HG02852 (cell line): ENCODE data around the gene CELF4.
A peak's percentile ranks its signal among the peaks of the same experiment; 100 is the strongest.

ENCODE experiments used
- ATAC-seq: cut with Tn5 transposase; IDR thresholded peaks from one replicate; pipeline ENCODE4 v1.9.1; 2021; ENCODE audit warnings: mild to moderate bottlenecking, moderate library complexity; ENCODE audit not compliant: unreplicated experiment

CELF4 gene

DNA sequence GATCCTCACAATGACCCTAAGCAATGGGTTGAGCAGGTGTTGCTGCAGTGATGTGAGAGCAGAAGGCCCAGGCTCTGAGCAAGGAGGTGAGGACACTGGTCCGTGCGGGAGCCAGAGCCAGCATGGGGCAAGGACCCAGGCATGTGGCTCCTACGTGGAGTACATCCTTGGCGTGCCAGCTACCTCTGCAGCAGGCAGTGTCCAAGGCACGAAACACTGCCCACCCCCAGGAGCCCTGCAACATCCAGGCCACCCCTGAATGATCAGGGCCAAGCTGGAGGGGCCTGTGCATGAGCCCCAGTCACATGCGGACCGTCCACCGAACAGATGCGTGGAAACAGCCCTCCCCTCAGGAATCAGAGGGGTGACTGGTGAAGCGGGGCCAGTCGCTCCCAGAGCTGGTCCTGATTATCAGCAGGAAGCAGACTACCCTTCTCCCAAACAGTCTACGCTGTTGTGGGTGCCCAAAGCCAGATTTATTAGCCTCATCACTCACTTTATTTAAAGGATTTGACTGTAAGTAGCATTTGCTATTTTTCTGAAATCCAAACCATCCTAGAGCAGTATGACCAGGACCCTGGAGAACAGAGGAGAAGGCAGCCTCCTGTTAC lies 16.8 kb downstream of the CELF4 start:
- ATAC-seq, result no peak

DNA sequence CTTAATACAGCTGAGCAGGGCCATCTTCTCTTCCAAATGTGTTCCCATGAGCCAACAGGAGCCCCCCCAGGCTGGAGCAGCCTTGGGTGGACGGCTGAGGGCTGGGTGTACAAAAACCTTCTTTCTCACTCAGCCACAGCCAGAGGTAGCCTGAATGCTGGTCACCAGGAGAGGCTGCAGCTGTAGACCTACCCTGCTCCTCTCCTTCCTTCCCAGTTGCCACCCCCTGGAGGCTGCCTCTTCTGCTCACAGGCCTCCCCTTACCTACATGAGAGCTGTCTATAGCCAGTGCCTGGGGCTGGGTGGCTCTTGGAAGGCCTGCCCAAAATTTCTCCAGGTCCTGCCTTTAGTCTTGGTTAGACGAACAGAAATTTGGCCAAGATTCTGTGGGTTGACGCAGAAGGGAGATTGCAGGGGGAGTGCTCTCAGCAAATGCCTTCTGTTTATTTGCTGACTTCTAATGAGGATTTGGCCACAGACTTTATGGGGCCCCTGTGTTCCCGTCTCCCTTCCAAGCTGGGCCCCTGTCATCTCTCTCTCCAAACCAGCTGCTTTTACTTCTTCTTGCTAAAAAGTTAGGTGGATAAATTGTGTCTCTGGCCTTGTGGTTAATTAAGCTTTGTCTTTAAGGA lies 18.3 kb downstream of the CELF4 start:
- no peak for ATAC-seq

DNA sequence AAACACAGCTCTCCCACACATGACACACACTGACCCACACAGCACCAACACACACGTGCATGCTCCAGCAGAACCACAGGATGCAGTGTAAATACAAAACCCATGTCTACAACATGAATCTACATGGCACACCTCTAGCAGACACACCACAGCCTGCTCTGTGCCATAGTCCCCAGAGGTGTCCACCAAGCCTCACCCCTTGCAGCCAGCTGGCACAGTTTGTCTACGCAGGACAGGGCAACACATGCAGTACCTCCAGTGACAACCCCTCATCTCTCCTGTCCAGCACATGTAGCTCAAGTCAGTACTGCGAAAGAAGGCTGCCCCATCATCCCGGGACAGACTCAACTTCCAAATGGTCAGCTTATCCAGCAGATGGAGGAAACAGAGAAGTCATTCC lies 18.9 kb downstream of the CELF4 start:
- no peak for ATAC-seq

DNA sequence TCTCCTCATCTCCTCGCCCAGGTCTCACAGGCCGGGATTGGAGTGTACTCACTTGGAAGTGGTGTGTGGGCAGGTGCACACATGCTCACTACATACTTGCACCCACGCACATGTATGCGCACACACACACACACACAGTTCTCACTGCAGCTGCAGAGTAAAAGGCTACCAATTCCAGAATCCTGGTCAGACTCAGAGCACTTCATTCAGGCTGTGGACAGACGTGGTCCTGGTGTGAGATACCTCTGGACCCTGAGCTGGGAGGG lies 19.4 kb downstream of the CELF4 start:
- no peak for ATAC-seq

DNA sequence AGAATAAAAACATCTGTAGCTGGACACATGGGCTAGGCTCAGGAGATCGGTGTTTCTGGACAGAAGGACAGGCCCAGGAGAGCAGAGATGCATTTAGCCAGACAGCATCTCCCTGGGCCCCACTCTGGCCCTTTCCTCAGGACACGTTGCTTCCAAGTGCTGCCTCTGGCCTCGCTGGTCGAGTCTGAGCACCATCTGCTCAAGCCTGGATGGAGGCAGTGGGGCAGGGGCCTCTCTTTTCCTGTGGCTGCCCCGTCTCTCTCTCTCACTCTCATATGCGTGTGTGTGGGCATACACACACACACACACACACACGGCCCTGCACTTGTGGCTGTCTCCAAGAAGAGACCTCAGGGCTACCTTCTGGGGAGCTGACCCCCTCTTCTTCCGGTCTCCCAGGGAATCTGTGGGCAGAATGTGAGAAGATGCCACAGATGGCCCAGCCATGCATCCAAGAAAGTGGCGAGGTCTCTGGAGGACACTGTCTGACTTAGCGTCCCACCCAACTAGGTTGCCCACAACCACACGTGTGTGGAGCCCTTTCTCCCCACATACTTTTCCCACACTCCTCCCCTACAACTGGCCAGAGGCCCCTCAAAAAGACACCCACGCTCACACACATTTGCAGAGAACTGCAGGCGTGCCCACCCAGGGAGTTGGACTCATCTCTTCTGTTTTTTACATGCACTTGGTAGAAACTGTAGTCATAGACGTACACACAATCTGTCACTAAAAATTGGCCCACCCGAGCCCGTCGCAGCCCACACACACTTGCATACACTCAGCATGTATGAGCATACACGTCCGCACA lies 19.9 kb downstream of the CELF4 start:
- ATAC-seq, result no peak

DNA sequence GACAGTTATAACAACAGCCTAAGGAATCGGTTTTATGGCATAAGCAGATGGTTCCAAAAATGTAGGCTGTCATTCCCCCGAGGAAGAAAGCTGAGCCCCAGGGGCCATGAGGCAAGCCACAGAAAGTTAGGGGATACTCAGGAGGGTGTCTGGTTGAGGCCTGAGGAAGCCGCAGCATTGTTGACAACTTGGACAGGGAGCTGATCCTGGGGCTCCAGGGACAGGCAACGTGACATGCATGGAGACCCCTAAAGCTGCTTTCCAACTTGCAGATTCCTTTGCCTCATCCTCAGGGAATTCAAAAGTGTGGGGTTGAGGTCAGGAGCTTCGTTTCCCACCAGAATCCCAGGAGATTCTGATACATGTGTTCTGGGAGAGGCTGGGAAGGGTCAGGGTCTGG lies 20.9 kb downstream of the CELF4 start:
- ATAC-seq, result no peak

DNA sequence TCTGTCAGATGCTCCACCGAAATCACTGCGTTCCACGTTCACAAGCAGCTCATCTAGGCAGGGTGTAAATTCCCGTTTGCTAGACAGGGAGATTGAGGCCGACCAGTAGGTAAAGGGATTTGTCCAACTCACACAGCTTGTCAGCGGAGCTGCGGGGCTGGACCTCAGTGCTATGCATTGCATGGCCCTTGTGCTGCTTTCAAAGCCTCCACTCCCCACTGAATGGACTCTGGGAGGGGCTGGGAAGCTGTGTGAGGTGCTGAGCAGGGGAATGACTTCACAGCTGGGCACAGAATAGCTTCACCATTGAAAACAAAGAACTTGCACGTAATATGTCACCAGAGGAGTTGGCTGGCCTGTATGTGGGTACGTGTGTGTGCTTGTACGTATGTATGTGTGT lies 21.4 kb downstream of the CELF4 start:
- ATAC-seq, result no peak

DNA sequence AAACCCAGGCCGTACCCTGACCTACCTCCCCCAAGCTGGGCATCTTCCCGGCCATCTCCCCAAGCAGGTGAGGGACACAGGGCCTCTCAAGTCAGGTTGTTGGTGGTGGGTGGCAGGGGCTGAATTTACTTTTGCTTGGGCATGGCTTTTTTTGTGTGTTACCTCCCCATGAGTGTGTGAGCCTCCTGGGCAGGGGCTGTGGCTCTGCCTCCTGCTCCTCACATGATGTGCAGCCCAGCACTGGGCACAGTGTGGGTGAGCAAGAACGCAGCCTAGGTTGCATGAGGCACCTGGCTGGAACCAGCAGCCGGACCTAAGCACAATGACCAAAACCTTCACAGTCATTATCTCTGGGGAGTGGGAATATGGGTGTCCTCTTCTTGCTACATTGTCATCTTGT lies 22.3 kb downstream of the CELF4 start:
- ATAC-seq, result no peak

DNA sequence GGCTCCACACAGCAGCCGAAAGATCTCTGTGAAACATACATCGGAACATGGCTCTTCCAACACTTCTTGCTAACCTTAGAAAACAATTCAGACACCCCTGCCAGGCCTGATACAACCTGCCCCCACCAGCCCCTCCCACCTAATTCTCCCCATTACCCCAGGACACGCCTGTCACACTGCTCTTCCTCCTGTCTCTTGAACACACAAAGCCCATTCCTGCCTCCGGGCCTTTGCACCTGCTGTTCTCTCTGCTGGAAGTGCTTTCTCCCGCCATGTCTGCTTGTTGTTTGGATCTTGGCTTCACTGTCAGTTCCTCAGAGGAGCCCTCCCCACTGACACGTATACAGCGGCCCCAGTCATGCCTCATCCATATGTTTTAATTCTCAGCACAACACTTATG lies 24.1 kb downstream of the CELF4 start:
- no peak for ATAC-seq

DNA sequence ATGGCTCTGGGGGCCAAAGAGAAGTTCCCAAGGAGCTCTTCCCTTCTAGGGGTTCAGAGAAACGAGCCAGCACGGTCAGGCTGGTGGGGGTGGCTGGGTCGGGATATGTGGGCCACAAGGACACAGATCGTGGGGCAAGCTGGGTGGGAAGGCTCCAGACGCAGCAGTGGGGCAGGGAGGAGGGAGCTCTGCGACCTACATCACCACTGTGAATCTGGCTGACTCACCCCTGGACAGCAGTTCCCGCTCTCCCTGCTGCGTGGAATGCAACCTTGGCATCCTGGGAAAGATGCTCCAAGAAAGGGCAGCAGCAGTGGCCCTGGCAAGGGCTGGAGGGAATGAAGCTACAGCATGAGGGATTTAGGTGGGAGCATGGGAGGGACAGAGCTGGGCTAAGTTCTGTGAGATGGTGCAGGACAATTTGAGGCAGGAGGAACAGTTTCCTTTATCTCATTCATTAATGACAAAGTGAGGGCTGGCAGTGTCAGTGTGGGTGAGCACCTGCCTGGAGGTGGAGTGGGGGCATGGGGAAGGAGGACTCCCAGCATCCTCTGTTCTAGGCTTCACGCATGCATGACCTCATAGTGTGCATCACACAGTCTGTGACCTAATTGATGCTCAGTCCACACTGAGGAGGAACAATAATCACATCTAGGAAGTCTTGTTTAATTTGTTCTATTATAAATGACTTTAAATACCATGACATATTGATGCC lies 25.0 kb downstream of the CELF4 start:
- no peak for ATAC-seq

DNA sequence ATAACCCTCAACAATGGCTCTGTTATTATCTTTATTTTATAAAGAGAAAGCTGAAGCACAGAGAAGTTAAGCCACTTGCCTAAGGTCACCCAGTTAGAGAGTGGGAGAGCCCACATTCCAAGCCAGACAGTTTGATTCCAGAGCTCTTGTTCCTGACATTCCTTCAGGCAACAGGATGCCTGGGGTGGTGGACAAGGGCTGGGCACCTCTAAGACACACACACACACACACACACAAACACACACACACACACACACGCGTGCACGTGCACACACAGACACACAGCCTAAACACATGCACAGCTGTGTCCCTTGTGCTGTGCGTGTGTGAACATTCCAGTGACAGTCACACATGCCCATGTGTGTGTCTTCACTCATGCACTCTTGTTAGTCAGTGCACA lies 26.4 kb downstream of the CELF4 start:
- no peak for ATAC-seq

DNA sequence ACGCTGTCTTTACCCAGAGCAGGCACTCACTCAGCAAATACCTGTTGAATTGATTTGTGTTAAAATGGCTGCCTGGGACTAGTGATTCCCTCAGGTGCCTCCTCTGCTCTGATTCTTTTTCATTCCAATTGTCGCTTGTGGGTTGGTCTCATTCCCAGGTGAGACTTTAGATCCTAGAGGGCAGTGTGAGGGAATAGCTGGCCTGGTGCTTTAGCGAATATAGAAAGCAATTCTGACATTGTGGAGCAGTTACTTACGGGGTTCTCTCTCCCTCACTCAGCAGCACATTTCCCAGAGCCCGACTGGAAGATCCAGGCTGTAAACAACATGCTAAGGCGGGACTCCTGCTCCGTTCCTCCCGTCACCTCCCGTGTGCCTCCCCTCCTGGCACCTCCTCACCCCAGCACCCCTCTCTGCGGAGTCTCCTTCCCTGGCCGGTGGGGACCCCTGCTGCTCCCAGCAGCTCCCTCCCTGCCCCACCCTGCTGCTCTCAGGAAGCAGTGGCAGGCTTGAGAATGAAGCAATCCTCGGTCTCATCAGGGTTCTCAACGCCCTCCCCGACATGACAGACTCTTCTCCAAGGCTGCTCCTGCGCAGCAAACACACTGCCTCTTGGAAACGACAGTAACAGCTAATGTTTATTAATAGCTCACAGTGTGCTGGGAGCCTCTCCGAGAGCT lies 26.9 kb downstream of the CELF4 start:
- ATAC-seq, result no peak

DNA sequence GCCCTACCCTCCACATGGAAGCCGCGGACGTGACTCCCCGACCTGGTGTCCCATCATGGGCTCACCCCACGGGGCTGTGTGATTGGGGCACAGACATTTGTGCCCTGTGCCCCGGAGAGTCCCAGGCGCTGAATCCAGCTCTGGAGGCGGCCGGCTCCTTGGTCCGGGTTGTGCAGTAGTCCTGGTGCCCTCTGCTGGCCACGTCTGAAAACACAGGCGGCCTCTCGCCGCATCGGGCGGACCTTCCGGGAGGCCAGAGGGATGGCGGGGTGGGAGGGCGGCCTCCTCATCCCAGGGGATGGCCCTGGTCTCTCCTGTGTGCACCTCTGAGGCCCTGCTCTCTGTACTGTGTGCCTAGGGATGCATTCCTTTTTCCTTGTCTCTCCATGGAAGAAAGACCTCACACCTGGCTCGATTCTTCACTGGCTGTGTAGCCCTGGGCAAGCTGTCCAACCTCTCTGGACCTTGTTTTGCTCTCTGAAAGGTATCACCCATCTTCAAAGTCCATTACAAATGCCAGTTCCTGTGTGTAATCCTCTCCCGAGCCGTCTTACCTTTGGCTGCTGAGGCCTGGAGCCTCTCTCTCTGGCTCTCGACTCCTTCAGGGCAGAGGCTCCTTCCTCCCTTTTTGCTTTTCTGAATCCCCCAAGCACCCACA lies 27.6 kb downstream of the CELF4 start:
- peak; percentile 76 for ATAC-seq

DNA sequence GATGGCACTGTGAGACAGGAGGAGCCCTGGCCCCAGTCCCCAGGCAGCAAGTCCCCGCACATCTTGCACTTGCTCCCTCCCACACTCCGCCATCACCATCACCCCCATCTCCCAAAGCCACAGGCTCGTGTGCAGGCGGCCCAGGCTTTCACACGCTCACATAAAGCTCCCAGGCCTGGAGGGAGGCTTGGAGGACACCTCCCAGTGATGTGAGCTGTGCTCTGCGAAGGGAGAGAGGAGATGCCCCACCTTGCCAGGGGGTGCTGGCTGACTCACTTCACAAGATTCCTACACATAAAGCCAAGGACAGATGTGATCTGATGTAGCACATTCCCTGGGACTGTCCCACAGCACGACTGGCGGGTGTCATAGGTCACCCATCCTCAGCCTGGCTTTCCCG lies 28.9 kb downstream of the CELF4 start:
- no peak for ATAC-seq

DNA sequence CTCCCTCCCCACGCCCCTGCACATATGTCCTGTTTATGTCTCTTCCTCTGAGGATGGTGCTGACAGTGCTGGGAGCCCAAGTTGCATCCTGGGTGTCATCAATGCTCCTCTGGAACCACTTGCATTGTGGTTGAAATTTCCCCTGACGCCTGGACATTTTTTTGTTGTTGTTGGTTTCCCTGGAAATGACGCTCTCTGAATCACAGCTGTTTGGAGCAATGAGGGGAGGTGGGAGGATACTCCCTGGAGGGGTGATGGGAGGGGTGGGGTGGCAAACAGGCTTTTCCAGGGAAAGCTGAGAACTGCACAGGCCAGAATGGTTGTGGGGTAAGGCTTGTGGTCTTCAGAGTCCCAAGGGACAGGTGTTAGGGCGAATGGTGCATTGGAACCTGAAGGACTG lies 29.6 kb downstream of the CELF4 start:
- ATAC-seq, result no peak

DNA sequence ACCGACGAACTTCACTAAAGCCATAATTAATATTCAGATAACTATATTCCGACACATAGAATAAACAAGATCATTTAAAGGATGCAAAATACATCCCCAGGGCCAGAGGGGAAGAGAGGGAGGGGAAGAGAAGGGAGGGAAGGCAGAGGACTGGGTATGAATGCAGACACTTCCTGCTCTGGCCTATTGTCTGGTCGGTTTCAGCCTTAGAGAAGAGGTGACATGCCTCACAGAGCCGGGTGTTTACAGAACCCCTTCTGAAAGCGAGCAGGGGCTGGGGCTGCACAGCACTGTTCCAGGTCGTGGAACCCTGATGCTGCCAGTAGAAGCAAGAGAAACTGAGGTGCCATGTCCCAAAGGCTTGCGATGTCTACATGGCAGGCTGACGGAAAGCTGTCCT lies 31.0 kb downstream of the CELF4 start:
- ATAC-seq, result no peak

DNA sequence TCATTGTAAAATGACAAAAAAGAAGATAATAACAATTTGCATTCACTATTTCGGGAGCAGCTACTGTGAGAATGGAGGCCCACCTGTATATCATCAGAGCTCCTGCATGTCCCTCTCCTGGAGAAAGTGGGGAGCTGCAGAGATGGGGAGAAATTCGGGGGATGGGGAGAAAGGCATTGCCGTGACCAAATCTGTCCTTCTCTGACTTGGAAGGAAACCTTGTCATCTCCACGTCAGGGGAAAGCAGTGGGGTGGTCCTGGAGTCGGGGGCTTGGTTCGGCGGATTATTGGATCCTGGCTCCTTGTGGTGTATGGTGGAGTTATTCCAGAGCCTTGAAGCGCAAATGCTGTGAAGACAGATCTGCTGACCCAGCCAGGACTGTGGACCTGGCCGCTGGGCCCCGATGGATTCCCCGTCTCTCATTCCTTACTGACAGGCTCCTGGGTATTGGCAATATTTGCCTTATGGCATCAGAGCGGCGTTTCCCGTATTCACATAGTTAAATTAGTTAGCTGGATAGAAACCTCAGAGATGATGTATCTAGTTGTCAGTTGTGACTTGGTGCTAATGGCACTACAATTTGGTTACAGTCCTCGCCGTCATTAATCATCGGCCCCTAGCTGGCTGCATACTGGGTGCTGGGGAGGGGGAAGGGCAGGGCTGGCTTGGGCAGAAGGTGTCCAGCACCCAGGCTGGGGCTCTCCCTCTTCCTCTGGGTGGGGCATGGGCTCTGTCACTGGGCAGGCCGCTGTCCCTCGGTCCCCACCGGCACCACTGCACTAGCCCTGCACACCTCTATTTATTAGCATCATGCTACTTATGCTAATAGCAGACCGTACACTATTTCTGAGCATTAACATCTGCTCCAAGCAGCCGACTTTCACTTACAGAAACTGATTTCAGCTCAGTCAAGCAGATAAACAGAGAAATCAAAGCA lies 31.7 kb downstream of the CELF4 start:
- no peak for ATAC-seq

DNA sequence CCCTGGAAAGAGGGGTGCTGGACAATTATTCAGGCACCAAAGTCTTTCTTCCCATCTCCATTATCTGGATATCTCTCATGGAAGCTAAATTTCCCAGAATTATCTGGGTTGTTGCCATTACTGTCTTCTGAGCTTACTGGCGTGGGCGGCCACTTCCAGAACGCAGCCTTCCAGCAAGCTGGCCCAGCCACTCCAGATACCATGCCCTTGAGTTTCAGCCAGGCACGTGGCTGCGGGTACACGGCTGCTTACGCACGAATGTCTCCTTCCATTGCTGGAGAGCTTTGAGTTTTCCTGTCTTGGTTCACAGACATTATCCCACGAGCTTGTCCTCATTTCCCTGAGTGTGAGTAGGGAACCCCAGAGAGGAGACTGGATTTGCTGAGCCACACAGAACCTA lies 32.7 kb downstream of the CELF4 start:
- ATAC-seq, result no peak

DNA sequence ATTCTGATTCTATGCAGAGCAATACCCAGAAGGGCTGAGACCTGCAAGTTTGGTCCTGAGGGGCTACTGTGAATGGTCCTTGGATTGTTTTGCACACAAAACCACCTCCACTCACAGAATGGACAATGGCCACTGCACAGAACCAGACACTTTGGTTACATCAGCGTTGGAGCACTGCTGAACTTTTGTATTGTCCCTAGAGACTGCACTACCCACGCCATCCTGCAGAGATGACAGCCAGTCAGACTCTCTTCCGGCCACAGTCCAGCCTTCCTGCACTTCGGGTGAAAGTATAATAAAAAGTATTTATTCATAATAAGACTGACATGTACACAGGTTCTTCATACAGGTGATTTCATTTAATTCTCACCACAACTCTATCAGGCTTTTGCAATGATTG lies 35.7 kb downstream of the CELF4 start:
- ATAC-seq, result peak; percentile 83

DNA sequence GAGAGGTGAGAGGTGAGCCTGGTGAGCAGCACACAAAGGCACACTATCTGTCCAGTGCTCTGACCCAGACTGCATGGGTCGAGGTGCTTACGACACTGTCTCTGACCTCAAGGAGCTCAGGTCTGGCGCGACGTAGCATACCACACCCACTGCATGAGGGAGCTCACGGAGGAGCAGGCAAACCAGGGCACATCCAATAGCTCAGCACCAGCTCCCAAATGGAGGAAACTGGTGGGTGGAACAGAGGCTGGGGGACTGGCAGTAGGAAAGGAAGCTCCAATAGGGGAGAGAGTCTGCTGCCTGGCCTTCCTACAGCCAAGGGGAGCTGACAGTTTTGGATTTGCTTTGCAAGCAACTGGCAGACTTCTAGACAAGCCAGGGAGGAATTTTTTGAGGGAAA lies 36.3 kb downstream of the CELF4 start:
- ATAC-seq, result no peak
